GM12874 (cell line): ENCODE results near the gene PCLO.

ENCODE experiments used
- CTCF ChIP-seq: IDR thresholded peaks from 2 replicates; pipeline ENCODE4 v1.5.1; 2011; ENCODE audit warnings: low read depth, mild to moderate bottlenecking, control low read depth, low read length, moderate library complexity; ENCODE audit not compliant: insufficient read depth

The PCLO gene

GRCh38 chr7:82980130-82980788 lies 182.4 kb downstream of the PCLO start:
- TF ChIP-seq CTCF: no peak

- no peak for TF ChIP-seq CTCF
Measured at GRCh38 chr7:82975811-82976468, 186.7 kb downstream of the PCLO start.

GRCh38 chr7:82972135-82972534 lies 190.5 kb downstream of the PCLO start:
- TF ChIP-seq CTCF: no peak

GRCh38 chr7:82965088-82966036 lies 197.3 kb downstream of the PCLO start:
- no peak for TF ChIP-seq CTCF

- no peak for TF ChIP-seq CTCF
Measured at GRCh38 chr7:82964150-82964882, 198.4 kb downstream of the PCLO start.

GRCh38 chr7:82961240-82961639 lies 201.4 kb downstream of the PCLO start:
- no peak for TF ChIP-seq CTCF

GRCh38 chr7:82959528-82959927 lies 203.2 kb downstream of the PCLO start:
- TF ChIP-seq CTCF: no peak
